Right renal pelvis (tissue), 4 donors: Measurements from ENCODE around the gene KCNA4. TPM values are rescaled to one million over a fixed set of nuclear protein-coding genes. Genes with fewer than 3 reads are reported as not detected.
"Not testable (repeated sequence)": the region's sequence is repeated elsewhere in the genome, so short reads cannot be mapped to it uniquely, and the experiment has no call there.

ENCODE experiments used
- DNase-seq, 4 donors: peaks; one replicate each; pipeline ENCODE4 v3.0.0-alpha.2; 2013; ENCODE audit warnings: low read depth in 4 of 4, low spot score in 3 of 4, missing footprints in 1 of 4
- polyA plus RNA-seq, 4 donors: library from polyadenylated mRNA; unstranded; fragments of 120-200 nt; gene quantifications; one replicate each; pipeline ENCODE4 v1.2.1, GENCODE V29; 2013; ENCODE audit not compliant: insufficient read length in 4 of 4

KCNA4 gene
- polyA plus RNA-seq, result under 1 TPM; 0.17 to 0.64 (median 0.36) TPM

- peak in 2 of 4 donors; percentile 18 to 32 for DNase-seq
Observed at GRCh38 chr11:30016588-30017363, at the start of gene KCNA4. KCNA4 (minus strand) TSS chr11:30017030; CDS start chr11:30012678, 4,352 bp downstream.

GRCh38 chr11:30062103-30062502, 45.3 kb upstream of the KCNA4 start:
- no peak for DNase-seq

- no peak for DNase-seq
Observed at GRCh38 chr11:30059172-30059815, 42.5 kb upstream of the KCNA4 start.

DNA sequence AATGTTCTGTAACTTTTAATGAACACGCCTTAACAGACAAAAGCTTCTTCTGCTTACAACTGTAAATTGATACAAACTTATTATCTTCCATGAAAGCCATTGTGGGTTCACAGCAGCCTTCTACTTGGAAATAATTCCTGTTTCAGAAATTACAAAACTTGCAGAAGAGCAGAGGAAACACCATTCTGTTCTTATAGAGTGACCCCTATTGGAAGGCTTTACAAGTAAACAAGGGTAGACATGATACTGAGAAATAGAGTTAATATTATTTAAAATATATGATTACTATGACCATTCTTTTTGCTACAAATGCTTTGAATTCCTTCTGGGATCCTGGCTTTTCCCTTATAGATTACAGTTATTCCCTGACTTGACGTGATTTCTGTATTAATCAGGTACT, 32.4 kb upstream of the KCNA4 start:
- no peak for DNase-seq

DNA sequence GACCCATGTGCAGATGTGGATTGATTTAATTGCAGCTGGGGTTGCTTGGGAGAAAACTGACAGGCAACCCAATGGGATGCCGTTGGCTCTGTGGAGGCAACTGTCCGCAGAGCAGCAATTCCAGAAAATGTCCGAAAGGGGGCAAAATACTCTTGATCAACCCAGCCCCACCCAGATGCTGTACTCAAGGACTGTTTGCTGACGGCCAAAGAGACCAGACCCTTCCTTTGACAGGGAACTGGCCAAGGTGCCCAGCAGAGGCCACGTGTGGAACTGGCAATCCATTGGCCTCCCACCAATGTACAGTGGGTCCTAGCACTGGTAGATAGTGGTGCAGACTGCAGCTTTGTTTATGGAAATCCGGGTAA, 29.7 kb upstream of the KCNA4 start:
- no peak for DNase-seq

GRCh38 chr11:30045921-30046577, 29.2 kb upstream of the KCNA4 start:
- DNase-seq, result no peak

GRCh38 chr11:30045144-30045543, 28.3 kb upstream of the KCNA4 start:
- no peak for DNase-seq

- no peak for DNase-seq
Observed at GRCh38 chr11:30041171-30041570, 24.3 kb upstream of the KCNA4 start.

- DNase-seq, result not testable (repeated sequence)
Observed at GRCh38 chr11:30034746-30035145, 17.9 kb upstream of the KCNA4 start.

- DNase-seq, result not testable (repeated sequence)
Observed at GRCh38 chr11:30034166-30034565, 17.3 kb upstream of the KCNA4 start.

DNA sequence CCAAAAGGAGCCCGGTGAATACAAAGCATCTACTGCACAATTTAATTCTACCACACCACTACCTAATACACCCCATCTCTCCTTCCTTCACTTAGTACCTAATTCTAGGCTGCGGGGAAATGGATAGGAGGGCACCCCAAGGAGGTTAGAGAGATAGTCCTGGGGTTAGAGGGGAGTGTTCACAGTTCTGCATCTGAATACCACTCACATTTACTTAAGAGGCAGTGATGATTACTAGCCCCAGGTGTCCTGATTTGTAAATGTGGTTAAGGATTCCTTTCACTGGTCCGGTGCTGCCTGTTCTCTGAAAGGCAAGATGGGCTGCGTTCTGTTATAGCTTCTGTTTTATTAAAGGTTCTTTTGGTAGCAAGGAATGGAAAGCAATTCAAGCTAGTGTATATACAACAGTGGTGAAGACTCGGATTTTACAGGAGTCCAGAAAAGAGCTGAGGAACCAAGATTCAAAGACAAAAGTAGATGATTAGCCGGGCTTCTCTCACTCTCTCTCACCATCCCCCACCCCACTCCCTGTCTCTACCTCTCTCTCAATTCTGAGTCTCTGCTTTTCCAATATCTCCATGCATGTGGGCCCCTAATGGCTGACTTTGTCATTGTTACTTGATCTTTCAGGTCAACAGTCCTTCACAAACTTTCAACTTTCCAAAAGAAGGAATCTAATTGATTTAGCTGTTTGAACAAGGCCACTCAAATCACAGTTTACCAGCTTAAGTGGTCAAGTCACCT, 8.7 kb upstream of the KCNA4 start:
- no peak for DNase-seq

- DNase-seq, result no peak
Observed at GRCh38 chr11:30023074-30023473, 6.2 kb upstream of the KCNA4 start.

GRCh38 chr11:30019481-30019880, 2.7 kb upstream of the KCNA4 start:
- no peak for DNase-seq

GRCh38 chr11:30018495-30018894, 1.7 kb upstream of the KCNA4 start:
- DNase-seq, result no peak

- no peak for DNase-seq
Observed at GRCh38 chr11:30017445-30017895, 640 bp upstream of the KCNA4 start.

- no peak for DNase-seq
Observed at GRCh38 chr11:30015725-30016412, 961 bp downstream of the KCNA4 start.

DNA sequence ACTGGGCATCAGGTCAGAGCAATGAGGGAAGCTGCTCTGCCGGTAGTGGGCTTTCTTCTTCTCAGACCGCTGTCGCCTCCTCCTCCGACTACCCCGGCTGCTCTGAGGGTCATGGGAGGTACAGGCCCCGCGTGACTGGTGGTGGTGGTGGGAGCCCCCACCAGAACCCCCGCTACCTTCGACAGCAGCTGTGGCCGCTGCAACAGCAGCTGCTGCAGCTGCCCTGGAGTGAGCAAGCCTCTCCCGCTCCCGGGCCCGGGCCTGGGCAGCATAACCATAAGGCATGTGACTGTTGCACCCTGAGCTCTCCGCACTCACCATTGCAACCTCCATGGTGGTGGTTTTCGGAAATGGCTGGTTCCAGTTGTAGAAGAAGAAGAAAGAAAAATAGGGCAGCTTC, 4.5 kb downstream of the KCNA4 start:
- DNase-seq, result no peak

DNA sequence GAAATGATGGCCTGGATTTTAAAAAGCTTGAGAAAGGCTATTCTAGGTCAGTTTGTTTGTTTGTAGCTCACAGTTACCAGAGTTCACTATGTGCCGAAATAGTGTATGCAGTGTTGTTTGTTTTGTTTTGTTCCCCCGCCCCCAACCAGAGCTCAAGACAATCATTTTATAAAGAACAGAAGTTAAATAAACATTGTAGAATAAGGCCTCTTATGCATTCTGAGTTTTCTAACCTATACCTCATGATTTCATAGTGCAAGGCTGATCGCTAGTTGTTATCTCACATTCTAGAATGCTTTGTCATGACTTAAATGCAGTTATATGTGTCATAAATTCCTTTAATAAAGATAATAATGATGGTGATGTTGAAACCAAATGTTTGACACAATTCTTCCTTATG, 7.8 kb downstream of the KCNA4 start:
- no peak for DNase-seq

- DNase-seq, result no peak
Observed at GRCh38 chr11:30006876-30007275, 10.0 kb downstream of the KCNA4 start.

DNA sequence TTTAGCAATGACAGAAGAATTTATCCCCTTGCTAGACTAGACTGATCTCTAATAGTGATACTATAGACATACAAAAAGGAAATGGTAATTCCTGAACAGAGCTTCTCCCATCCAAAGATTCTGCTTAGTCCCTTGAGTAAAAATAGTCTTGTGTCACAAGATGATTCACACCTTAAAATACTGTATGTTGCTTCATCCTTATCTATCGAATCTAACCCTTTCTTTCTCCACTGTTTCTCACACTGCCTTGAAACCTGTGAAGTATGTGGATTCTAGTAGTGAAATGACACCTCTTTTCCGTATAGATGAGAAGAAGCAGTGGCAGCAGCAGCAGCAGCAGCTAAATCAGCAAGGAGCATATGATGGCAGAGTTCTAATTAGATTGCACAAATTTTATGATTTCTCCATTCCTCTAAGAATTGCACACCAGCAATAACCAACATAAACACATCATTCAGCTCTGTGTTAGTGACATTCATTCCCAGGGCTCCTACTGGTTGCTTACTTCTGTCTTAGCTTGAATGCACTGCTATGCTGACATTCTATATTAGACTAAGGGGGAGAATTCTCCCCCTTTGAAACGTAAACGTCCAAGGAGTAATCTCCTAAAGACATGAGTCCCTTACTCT, 14.6 kb downstream of the KCNA4 start:
- DNase-seq, result no peak
